RWPE2 (cell line): ENCODE data around the gene NAP1L4.

Experiments used
- ATAC-seq: fragments of 200-7000 bp; cut with Tn5 transposase; 3 replicates; pipeline ENCODE4 v1.9.1; 2021; ENCODE audit warnings: low read depth
- DNase-seq: peaks from one replicate; pipeline ENCODE4 v3.0.0-alpha.2; 2020; ENCODE audit warnings: low spot score
- H3K27ac ChIP-seq: fragments of 450-650 bp; 2 replicates; pipeline ENCODE4 v1.5.1; 2017; ENCODE audit warnings: mild to moderate bottlenecking; ENCODE audit not compliant: poor library complexity, severe bottlenecking
- H3K27me3 ChIP-seq: fragments of 250-450 bp; sonication (Bioruptor Pico); 2 replicates; pipeline ENCODE4 v1.5.1; 2021; ENCODE audit warnings: mild to moderate bottlenecking, moderate library complexity; ENCODE audit not compliant: insufficient read depth, poor library complexity, severe bottlenecking
- H3K36me3 ChIP-seq: fragments of 250-450 bp; sonication (Bioruptor Pico); 2 replicates; pipeline ENCODE4 v1.5.1; 2020; ENCODE audit warnings: low read depth, mild to moderate bottlenecking, moderate library complexity
- H3K4me1 ChIP-seq: fragments of 250-450 bp; sonication (Bioruptor Pico); 2 replicates; pipeline ENCODE4 v1.5.1; 2021; ENCODE audit warnings: mild to moderate bottlenecking, moderate library complexity; ENCODE audit not compliant: insufficient read depth, poor library complexity, severe bottlenecking
- H3K4me3 ChIP-seq: fragments of 250-450 bp; sonication (Bioruptor Pico); 2 replicates; pipeline ENCODE4 v1.5.1; 2021; ENCODE audit warnings: mild to moderate bottlenecking, moderate library complexity; ENCODE audit not compliant: severe bottlenecking
- H3K9me3 ChIP-seq: fragments of 250-450 bp; sonication (Bioruptor Pico); 2 replicates; pipeline ENCODE4 v1.5.1; 2021; ENCODE audit warnings: mild to moderate bottlenecking, moderate library complexity; ENCODE audit not compliant: severe bottlenecking
- CTCF ChIP-seq: fragments of 450-650 bp; IDR thresholded peaks from one replicate; pipeline ENCODE4 v1.5.1; 2017; ENCODE audit warnings: mild to moderate bottlenecking, moderate library complexity; ENCODE audit not compliant: poor library complexity, severe bottlenecking

Gene NAP1L4

GRCh38 chr11:3003396-3004231 is 11.5 kb upstream of the NAP1L4 start:
- ATAC-seq (peak; percentile 93), DNase-seq (no peak)
- Histone ChIP-seq H3K27me3 (no peaks in the 10 kb centered on the region), H3K9me3 (no peaks in the 10 kb centered on the region), H3K4me3 (no peak overlapping the region), H3K36me3 (peaks cover 75% of the 10 kb centered on the region), H3K27ac (peak overlapping the region; percentile 62), H3K4me1 (peaks cover 32% of the 10 kb centered on the region)
- TF ChIP-seq CTCF: no peak

GRCh38 chr11:3002871-3003270 is 10.7 kb upstream of the NAP1L4 start:
- Histone ChIP-seq H3K4me1 (peaks cover 32% of the 10 kb centered on the region), H3K27ac (peak overlapping the region; percentile 62), H3K36me3 (peaks cover 75% of the 10 kb centered on the region), H3K4me3 (no peak overlapping the region), H3K9me3 (no peaks in the 10 kb centered on the region), H3K27me3 (no peaks in the 10 kb centered on the region)
- no peak for DNase-seq
- no peak for TF ChIP-seq CTCF
- no peak for ATAC-seq

GRCh38 chr11:3002351-3002861 is 10.3 kb upstream of the NAP1L4 start:
- Histone ChIP-seq H3K9me3 (no peaks in the 10 kb centered on the region), H3K27me3 (no peaks in the 10 kb centered on the region), H3K27ac (peak overlapping the region; percentile 86), H3K36me3 (peaks cover 75% of the 10 kb centered on the region), H3K4me1 (peaks cover 32% of the 10 kb centered on the region), H3K4me3 (no peak overlapping the region)
- no peak for DNase-seq
- ATAC-seq: no peak
- TF ChIP-seq CTCF: no peak

- Histone ChIP-seq H3K27ac (peak overlapping the region; percentile 86), H3K4me1 (peaks cover 32% of the 10 kb centered on the region), H3K9me3 (no peaks in the 10 kb centered on the region), H3K36me3 (peaks cover 69% of the 10 kb centered on the region), H3K27me3 (no peaks in the 10 kb centered on the region), H3K4me3 (no peak overlapping the region)
- ATAC-seq (no peak), DNase-seq (no peak)
- no peak for TF ChIP-seq CTCF
Observed at GRCh38 chr11:3001496-3001895, 9.4 kb upstream of the NAP1L4 start.
